Mesendoderm (in vitro differentiated cells): ENCODE results near the gene GSG1L.

Experiments used
- DNase-seq: peaks from one replicate; pipeline ENCODE4 v3.0.0; 2013
- H2AK5ac ChIP-seq: 2 replicates; pipeline ENCODE4 v1.6.1; 2013; ENCODE audit warnings: low read length, inconsistent platforms
- H2BK120ac ChIP-seq: 2 replicates; pipeline ENCODE4 v1.6.1; 2013; ENCODE audit warnings: low read depth, mild to moderate bottlenecking, low read length, moderate library complexity, mixed read lengths
- H2BK15ac ChIP-seq: replicated peaks from 2 replicates; pipeline ENCODE4 v1.6.1; 2013; ENCODE audit warnings: low read depth, mild to moderate bottlenecking, moderate library complexity
- H2BK5ac ChIP-seq: 2 replicates; pipeline ENCODE4 v1.6.1; 2013; ENCODE audit warnings: low read length, inconsistent platforms
- H3K18ac ChIP-seq: 2 replicates; pipeline ENCODE4 v1.6.1; 2013; ENCODE audit warnings: mild to moderate bottlenecking, low read length, mixed read lengths
- H3K23ac ChIP-seq: one replicate; pipeline ENCODE4 v1.6.1; 2013; ENCODE audit warnings: low read length
- H3K27ac ChIP-seq: 2 replicates; pipeline ENCODE4 v1.5.1; 2013; ENCODE audit warnings: low read depth, mild to moderate bottlenecking, inconsistent platforms, low read length, moderate library complexity
- H3K27me3 ChIP-seq: 2 replicates; pipeline ENCODE4 v1.6.1; 2013; ENCODE audit warnings: low read length, control low read depth, mild to moderate bottlenecking, inconsistent platforms; ENCODE audit not compliant: insufficient read depth, poor library complexity
- H3K36me3 ChIP-seq: 2 replicates; pipeline ENCODE4 v1.6.1; 2013; ENCODE audit warnings: low read length, inconsistent platforms; ENCODE audit not compliant: control insufficient read depth, insufficient read depth
- H3K4ac ChIP-seq: one replicate; pipeline ENCODE4 v1.6.1; 2013; ENCODE audit warnings: low read depth, mild to moderate bottlenecking, low read length, moderate library complexity
- H3K4me1 ChIP-seq: 2 replicates; pipeline ENCODE4 v1.6.1; 2013; ENCODE audit warnings: low read depth, low read length, inconsistent platforms; ENCODE audit not compliant: control insufficient read depth
- H3K4me2 ChIP-seq: 2 replicates; pipeline ENCODE4 v1.6.1; 2013; ENCODE audit warnings: low read length
- H3K4me3 ChIP-seq: 2 replicates; pipeline ENCODE4 v1.5.1; 2013; ENCODE audit warnings: mild to moderate bottlenecking, low read length
- H3K56ac ChIP-seq: one replicate; pipeline ENCODE4 v1.6.1; 2013; ENCODE audit warnings: low read length
- H3K79me1 ChIP-seq: 2 replicates; pipeline ENCODE4 v1.6.1; 2013; ENCODE audit warnings: low read length, inconsistent platforms
- H3K79me2 ChIP-seq: 2 replicates; pipeline ENCODE4 v1.6.1; 2013; ENCODE audit warnings: mild to moderate bottlenecking, low read length; ENCODE audit not compliant: control insufficient read depth, insufficient read depth
- H3K9ac ChIP-seq: 2 replicates; pipeline ENCODE4 v1.6.1; 2013; ENCODE audit warnings: low read length, inconsistent platforms
- H4K5ac ChIP-seq: one replicate; pipeline ENCODE4 v1.6.1; 2013; ENCODE audit warnings: low read length
- H4K8ac ChIP-seq: one replicate; pipeline ENCODE4 v1.6.1; 2013; ENCODE audit warnings: low read depth, mild to moderate bottlenecking, control low read depth, low read length, moderate library complexity
- WGBS: extraction: QIAGEN DNeasy Blood & Tissue Kit; methylation state at CpG from one replicate; pipeline ENCODE4 v1.1.7; 2013; ENCODE audit warnings: low lambda C conversion rate, missing lambda C conversion rate; ENCODE audit not compliant: insufficient coverage; ENCODE audit errors: extremely low coverage; 5-methylcytosine and 5-hydroxymethylcytosine counted together

GSG1L gene

DNA sequence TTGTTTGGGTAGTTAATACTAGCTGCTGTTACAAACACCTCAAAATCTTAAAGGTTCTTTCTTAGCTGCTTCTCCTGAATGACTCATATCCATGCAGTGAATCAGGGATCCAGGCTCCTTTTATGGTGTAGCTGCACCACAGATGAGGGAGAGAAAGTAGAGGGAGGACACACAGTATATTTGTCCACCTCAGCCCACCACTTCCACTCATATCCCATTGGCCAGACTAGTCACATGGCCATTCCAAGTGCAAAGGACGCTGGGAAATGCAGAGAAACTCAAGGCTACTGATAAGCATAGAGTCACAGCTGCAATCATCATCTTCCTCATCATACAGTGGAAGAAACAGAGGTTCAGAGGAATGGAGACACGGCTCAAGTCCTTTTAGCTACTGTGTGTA is 63.8 kb downstream of the GSG1L start:
- no CpG with 5 or more reads among the region's 2 CpGs for WGBS
- Histone ChIP-seq H3K23ac (no peak overlapping the region), H2BK120ac (no peak overlapping the region), H3K4me3 (no peak overlapping the region), H3K79me1 (no peaks in the 10 kb centered on the region), H3K4ac (no peak overlapping the region), H2BK15ac (no peak overlapping the region), H3K4me2 (no peak overlapping the region), H4K5ac (no peak overlapping the region), H3K4me1 (no peaks in the 10 kb centered on the region), H3K27ac (no peak overlapping the region), H4K8ac (no peak overlapping the region), H3K79me2 (no peaks in the 10 kb centered on the region), H3K18ac (no peak overlapping the region), H3K27me3 (no peaks in the 10 kb centered on the region), H3K36me3 (no peaks in the 10 kb centered on the region), H3K9ac (no peak overlapping the region), H2AK5ac (no peak overlapping the region), H2BK5ac (no peak overlapping the region), H3K56ac (no peak overlapping the region)
- DNase-seq, result no peak

DNA sequence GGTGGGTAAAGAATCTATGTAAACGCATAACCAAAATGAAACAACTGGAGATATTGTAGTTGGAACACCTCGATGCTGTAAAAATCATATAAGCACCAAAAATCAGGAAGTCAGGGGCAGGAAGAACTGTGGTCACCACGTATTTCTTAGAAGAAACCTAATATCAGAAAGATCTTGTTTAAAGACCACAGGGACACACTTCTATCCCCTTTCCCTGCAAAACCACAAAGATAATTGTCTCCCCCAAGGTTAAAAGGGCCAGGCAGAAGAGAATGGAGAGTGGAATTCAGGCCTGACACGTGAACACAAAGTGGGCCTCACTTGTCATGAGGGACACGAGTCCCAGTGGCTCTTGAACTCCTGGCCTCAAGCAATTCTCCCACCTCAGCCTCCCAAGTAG is 68.1 kb downstream of the GSG1L start:
- Histone ChIP-seq H3K27me3 (no peaks in the 10 kb centered on the region), H3K4me1 (no peaks in the 10 kb centered on the region), H3K79me1 (no peaks in the 10 kb centered on the region), H3K4ac (no peak overlapping the region), H2BK5ac (no peak overlapping the region), H3K79me2 (no peaks in the 10 kb centered on the region), H3K56ac (no peak overlapping the region), H3K23ac (no peak overlapping the region), H3K18ac (no peak overlapping the region), H3K4me2 (no peak overlapping the region), H2AK5ac (no peak overlapping the region), H3K36me3 (no peaks in the 10 kb centered on the region), H3K9ac (no peak overlapping the region), H4K5ac (no peak overlapping the region), H3K27ac (no peak overlapping the region), H2BK15ac (no peak overlapping the region), H2BK120ac (no peak overlapping the region), H3K4me3 (no peak overlapping the region), H4K8ac (no peak overlapping the region)
- no peak for DNase-seq
- no CpG with 5 or more reads among the region's 5 CpGs for WGBS

DNA sequence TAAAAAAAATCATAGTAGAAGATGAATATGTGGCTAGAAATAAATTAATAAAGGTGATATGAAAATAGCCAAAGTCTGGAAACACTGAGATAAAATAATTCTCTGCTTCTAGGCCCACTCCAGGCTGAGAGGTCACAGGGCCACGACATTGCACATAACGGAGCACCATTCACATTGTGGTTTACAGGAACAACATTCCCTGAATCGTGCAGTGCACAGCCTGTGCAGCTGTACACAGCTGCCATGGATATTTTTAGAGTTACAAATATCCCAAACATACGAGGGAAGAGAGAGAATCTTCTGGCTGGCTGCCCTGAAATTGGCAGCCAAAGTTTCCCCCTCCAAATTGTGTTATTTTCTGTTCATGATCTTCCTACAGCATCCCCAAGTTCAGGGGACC is 68.8 kb downstream of the GSG1L start:
- Histone ChIP-seq H3K18ac (no peak overlapping the region), H3K79me2 (no peaks in the 10 kb centered on the region), H2BK120ac (no peak overlapping the region), H4K8ac (no peak overlapping the region), H4K5ac (no peak overlapping the region), H3K4ac (no peak overlapping the region), H3K4me3 (no peak overlapping the region), H3K79me1 (no peaks in the 10 kb centered on the region), H3K4me1 (no peaks in the 10 kb centered on the region), H3K36me3 (no peaks in the 10 kb centered on the region), H3K27me3 (no peaks in the 10 kb centered on the region), H3K56ac (no peak overlapping the region), H3K27ac (no peak overlapping the region), H2BK5ac (no peak overlapping the region), H3K9ac (no peak overlapping the region), H3K23ac (no peak overlapping the region), H2BK15ac (no peak overlapping the region), H3K4me2 (no peak overlapping the region), H2AK5ac (no peak overlapping the region)
- DNase-seq, result no peak
- no CpG with 5 or more reads among the region's 4 CpGs for WGBS

DNA sequence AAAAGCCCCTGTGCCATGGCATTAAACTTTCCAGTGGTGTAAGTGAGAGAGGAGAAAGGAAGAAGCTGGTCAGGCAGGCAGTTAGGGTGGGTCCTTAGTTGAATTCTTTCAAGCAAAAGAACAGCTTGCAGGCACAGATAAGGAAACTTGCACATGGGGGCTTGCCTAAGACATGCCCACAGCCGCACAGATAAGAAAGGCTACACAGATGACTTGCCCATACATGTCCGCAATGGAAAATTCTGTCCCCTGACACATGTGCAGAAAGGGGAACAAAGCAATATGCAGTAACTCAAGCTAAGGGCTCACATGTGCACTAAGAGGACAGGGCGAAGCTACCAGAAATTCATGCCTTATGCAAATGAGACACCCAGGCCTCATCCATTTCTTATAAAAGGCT is 69.9 kb downstream of the GSG1L start:
- Histone ChIP-seq H3K79me1 (no peaks in the 10 kb centered on the region), H2BK15ac (no peak overlapping the region), H3K27ac (no peak overlapping the region), H4K8ac (no peak overlapping the region), H3K79me2 (no peaks in the 10 kb centered on the region), H3K4me2 (no peak overlapping the region), H3K4me1 (no peaks in the 10 kb centered on the region), H2BK5ac (no peak overlapping the region), H3K27me3 (no peaks in the 10 kb centered on the region), H2AK5ac (no peak overlapping the region), H3K56ac (no peak overlapping the region), H3K4me3 (no peak overlapping the region), H3K36me3 (no peaks in the 10 kb centered on the region), H3K4ac (no peak overlapping the region), H3K23ac (no peak overlapping the region), H3K9ac (no peak overlapping the region), H2BK120ac (no peak overlapping the region), H4K5ac (no peak overlapping the region), H3K18ac (no peak overlapping the region)
- DNase-seq, result no peak
- WGBS, result no CpG with 5 or more reads among the region's 3 CpGs

DNA sequence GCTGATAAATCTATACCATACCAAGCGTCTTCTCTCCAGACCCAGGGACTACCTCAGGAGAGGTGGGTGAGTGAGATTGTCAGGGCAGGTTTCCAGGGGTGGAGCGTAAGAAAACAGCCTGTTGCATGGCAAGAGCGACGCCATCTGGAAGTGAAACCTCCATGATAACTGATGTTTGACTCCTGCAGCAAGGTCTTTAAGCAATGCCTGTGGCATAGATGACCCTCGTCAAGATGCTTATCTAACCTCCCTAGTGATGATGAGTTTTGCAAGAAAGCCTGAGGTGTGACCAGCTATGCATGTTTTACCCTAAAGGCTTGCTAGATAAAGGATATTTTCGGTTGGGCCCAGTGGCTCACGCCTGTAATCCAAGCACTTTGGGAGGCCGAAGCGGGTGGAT is 71.6 kb downstream of the GSG1L start:
- Histone ChIP-seq H3K4me1 (no peaks in the 10 kb centered on the region), H2BK120ac (no peak overlapping the region), H3K9ac (no peak overlapping the region), H3K79me1 (no peaks in the 10 kb centered on the region), H3K27ac (no peak overlapping the region), H2BK15ac (no peak overlapping the region), H3K4ac (no peak overlapping the region), H3K56ac (no peak overlapping the region), H2BK5ac (no peak overlapping the region), H4K5ac (no peak overlapping the region), H2AK5ac (no peak overlapping the region), H3K23ac (no peak overlapping the region), H3K36me3 (no peaks in the 10 kb centered on the region), H3K4me3 (no peak overlapping the region), H3K4me2 (no peak overlapping the region), H3K79me2 (no peaks in the 10 kb centered on the region), H3K27me3 (no peaks in the 10 kb centered on the region), H3K18ac (no peak overlapping the region), H4K8ac (no peak overlapping the region)
- no CpG with 5 or more reads among the region's 9 CpGs for WGBS
- no peak for DNase-seq

DNA sequence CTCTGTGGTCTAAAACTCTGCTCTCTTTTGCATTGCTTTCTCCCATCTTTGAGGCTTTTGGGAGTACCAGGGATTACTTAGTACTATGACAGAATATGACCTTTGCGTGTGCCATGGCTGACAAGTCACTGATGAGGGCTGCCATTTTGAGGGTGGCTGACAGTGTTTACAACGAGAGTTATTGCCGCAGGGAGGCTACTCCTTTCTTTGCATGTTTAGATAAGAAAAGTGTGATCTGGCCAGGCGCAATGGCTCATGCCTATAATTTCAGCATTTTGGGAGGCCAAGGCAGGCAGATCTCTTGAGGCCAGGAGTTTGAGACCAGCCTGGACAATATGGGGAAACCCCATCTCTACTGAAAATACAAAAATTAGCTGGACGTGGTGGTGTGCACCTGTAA is 77.5 kb downstream of the GSG1L start:
- H3K4me3 ChIP-seq, result no peak overlapping the region
- no peak overlapping the region for H4K5ac ChIP-seq
- no CpG with 5 or more reads among the region's 5 CpGs for WGBS
- H3K4me1 ChIP-seq, result no peaks in the 10 kb centered on the region
- no peaks in the 10 kb centered on the region for H3K79me1 ChIP-seq
- H3K9ac ChIP-seq, result no peak overlapping the region
- H2BK15ac ChIP-seq, result no peak overlapping the region
- no peaks in the 10 kb centered on the region for H3K79me2 ChIP-seq
- DNase-seq, result no peak
- no peak overlapping the region for H2AK5ac ChIP-seq
- H2BK5ac ChIP-seq, result no peak overlapping the region
- H3K56ac ChIP-seq, result no peak overlapping the region
- no peak overlapping the region for H2BK120ac ChIP-seq
- no peak overlapping the region for H3K27ac ChIP-seq
- no peaks in the 10 kb centered on the region for H3K36me3 ChIP-seq
- no peak overlapping the region for H3K23ac ChIP-seq
- no peak overlapping the region for H3K18ac ChIP-seq
- H3K27me3 ChIP-seq, result no peaks in the 10 kb centered on the region
- no peak overlapping the region for H4K8ac ChIP-seq
- H3K4me2 ChIP-seq, result no peak overlapping the region
- H3K4ac ChIP-seq, result no peak overlapping the region
